T-helper 9 cell (primary cell): ENCODE measurements around the gene LRRC4C.

Experiments
- DNase-seq: peaks from one replicate; pipeline ENCODE4 v3.0.0-alpha.2; 2020

LRRC4C gene

DNA sequence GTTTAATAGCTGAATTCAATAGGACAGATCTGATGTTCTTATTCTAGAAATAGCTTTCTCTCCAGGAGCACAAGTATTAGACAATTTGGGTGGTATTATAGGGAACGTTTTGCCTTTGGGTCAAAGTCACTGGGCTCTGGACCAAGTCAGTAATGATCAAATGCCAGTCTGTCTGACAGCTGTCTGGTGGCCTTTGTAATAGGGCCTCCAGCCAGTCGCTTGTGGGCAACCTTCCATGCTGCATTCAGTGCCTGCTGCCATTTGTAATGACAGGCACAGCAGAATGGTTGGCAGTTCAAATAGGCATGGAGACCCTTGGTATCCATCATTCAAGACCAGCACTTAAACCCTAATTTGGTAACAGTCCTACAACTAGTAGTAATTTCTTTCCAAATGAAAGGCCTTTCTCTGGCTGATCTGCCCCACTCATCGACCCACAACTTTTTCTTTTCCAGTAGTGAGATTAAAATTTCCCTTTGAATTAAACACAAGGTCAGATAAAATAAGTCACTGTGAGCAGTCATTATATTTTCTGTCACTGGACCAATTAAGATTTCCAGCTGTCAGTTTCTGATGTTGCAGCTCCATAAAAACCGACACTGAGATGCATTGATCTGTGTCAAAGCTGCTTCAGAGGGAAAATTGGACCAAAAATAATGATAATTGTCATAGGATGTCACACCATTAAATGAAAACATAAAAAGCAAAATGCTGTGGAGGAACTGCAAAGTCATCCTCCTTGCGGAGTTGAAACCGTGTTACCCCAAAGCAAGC is 1038.1 kb downstream of the LRRC4C start:
- no peak for DNase-seq

DNA sequence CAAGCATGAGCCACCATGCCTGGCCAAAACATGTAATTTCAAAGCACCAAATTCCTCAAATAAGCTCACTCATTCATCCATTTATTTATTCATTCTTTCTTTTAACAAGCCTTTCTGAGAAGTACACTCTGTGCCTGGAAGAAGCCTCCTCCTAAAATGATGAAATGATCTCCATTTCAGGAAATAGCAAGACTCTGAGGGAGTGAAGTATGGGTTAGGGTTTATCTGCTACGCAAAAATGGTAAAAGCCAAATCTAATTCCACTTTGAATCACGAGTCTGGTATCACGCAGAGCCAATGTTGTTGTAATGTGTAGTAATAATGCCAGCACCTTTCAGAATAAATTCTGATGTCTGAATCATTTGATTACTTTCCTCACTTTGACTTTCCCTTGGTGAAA is 1041.8 kb downstream of the LRRC4C start:
- DNase-seq: no peak

DNA sequence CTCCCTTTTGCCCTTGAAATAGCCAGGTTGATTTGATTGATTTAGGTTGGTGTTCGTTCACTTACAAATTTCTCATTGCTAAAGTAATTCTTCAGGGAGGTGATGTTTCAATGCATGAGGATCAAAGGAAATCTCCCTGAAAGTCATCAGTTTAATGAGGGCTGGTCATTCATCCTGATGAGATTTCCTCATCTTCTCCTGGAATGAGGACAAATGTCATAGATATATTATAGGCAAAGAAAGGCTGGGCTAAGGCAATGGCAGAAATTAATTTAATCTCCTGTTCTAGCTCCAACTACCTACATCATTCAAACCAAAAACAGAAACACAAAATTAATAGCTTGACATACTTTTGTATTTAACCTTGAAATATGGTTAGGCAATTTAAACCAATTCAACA is 1052.1 kb downstream of the LRRC4C start:
- no peak for DNase-seq

DNA sequence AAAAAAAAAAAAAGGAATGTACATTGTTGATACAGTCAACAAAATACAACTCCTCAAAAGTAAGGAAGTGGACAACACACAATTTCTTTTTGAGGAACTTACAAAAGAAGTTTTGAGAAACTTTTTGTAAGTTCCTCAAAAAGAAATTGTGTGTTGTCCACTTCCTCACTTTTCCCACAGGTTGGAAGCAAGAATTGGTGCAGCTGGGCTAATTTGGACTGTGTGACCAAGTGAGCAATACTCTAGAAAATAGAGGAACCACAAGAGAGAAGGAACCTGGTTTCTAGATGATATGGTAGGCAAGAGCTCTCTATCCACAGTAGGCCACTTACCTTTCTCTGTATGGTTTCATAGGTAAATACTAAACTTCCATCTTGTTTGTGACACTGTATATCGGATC is 1053.8 kb downstream of the LRRC4C start:
- DNase-seq: no peak

DNA sequence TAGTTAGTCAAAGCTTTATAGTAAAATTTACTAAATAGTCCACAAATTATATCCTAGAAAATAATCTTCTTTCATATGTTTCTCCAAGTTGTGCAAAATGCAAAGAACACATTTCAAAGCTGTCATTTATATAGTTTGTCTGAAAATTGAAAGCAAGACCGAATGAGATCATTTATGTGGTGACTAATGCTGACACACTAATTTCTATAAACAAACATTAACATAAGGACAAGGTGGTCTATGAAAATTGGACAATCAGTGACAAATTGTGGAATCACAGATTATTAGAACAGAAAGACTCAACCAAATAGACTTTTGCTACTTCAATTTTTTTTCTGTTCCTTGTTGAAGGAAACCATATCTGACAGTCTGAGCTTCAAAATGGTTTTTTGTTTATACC is 1056.1 kb downstream of the LRRC4C start:
- no peak for DNase-seq

DNA sequence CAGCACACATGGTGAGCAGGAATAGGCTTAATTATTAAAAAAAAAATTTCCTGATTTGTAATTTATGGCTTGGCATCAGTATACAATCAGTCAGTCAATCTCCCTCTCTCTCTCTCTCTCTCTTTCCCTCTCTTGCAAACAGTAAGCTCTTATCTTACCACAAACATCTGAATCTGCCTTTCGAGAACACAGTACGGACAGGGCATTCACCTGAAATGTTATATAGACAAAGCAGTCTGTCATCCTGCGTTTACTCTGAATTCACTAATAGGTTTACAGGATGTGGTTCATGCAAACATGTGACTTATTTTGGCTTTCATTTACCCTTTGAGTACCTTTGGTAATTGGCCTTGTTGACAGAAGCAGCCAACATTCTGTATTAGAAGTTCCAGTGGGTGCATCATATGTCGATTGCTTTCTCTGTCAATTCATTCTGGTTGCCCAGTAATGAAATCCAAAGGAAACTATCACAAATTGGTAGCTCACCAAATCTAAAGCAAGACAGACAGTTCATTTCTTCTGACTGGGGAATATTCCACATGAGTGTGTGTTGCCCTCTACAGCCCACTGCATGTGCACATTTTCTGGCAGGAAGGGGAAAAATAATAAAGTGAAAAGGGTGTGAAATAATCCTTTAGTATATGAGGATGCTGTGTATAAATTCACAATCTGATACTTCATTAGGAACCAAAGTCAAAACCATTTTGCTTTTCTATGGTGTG is 1058.2 kb downstream of the LRRC4C start:
- no peak for DNase-seq

DNA sequence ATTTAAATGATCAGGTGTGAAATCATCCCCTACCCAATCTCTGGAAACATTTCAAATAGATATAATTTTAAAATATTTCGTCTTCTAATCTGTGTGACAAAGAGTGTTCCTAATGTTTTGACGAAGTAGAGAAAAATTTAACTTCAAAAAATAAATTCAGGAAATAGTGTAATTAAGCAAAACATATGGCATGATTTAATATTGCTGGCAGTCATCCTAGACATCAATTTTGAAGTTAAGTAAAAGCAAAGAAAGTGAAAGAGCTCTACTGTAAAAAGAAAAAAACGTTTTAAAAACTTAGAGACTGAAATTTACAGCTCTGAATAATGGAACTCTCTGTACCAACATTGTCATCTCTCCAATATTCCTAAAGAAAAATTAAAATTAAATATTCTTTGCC is 1062.3 kb downstream of the LRRC4C start:
- DNase-seq: no peak

DNA sequence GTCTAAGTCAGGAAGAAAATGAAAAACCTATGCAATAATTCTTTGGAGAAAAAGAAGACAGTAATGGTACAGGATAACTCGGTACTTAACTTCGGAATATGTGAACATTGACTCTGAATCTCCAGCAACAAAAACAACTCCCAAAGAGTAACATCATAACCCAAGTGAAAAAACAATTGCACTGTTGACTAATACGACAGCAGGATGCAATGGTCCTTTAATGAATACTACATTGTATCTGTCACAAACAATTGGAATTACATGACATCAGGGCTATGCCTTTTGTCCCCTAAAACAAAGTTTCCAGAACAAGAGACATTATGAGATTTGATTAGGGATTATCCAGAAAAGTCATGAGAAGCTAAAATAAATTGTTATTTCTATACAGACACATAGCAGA is 1065.9 kb downstream of the LRRC4C start:
- no peak for DNase-seq

DNA sequence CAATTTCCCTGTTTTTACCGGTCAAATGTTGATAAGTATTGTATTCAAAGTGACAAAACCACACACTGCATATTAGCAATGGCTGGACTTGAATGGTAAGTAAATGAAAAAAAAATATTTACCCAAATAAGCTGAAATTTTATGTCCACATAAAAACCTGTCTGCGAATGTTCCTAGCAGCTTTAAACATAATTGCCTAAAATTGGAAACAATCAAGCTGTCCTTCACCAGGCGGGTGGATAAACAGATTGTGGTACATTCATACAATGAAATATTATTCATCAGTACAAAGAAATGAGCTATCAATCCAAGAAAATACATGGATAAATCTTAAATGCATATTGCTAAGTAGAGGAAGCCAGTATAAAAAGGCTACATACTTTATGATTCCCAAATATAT is 1067.8 kb downstream of the LRRC4C start:
- no peak for DNase-seq

DNA sequence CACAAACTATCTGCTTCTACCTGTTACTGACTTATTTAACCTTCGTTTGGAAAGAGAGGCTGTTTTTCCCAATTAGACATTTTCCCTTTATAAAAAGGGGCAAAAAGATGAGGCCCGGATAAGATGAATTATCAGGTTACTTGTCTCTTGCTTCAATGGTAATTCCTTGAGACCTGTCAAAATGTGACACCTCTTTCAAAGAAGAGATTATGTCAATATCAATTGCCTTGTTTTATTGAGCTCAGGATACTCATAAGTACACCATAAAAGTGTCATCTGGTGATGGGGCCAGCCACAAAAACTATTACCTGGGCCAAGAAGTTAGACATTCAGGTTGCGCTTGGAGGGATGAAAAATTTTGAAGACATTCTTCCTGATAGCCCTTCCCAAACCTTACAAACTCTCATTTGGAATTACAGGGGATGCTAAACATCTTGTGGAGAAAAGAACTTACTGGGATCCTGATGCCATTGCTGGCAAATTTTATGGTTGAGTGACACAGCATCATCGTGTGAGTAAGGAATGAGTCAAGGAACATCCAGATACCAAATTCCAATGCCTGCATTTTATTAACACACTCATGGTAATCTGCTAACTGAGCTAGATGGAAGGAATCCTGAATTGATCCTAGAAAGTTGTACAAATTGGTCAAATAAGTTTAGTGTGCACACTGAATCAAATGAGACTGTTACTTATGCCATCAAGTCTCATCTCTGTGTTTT is 1071.2 kb downstream of the LRRC4C start:
- DNase-seq: no peak

DNA sequence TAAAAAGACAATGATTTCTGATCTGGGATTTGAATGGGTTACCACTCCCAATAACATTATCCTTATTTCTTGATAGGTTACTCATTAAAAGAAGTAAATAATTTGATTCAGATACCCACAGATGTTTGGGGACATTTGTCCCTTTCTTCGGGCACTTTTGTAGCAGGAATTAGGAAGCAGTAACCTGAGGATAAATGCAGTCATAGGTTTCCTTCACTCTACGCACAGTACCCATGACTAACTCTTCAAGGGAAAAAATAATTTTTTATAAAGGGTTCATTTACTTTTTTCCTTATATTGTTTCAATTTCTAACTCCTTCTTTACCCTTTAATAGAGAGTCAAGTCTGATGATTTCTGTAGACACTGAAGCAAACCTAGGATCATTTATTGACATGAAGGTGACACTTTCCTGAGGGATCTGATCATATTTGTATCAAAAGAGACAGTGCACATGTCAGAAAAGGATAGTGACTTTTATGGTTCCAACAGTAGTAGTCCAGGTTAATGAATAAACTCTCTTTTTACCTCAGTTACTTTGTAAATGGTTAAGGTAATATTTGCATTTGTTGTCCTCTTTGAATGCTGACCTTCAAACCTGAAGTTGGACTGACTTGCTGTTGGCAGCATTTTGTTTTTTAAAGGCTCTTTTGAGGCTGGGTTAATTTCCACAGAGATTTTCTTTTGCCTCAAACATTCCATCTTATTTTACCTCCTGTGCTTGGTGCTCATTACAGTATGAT is 1072.0 kb downstream of the LRRC4C start:
- no peak for DNase-seq

DNA sequence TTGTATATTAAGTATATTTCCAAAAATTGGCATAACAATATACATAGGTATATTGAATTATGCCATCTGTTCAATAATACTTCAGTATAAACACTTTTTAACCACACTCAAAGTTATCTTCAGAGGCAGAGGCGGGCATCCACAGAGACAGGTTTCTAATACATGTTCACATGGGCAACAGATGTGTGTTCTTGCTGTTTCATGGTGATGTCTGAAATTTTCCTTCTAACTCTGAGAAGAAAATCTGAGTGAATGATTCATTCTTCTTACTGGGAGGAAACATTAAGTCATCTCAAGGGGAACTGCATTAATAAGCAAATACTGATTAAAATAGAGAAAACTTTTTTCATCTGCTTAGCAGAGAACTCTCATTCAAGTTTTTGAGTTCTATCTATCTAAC is 1074.5 kb downstream of the LRRC4C start:
- no peak for DNase-seq

DNA sequence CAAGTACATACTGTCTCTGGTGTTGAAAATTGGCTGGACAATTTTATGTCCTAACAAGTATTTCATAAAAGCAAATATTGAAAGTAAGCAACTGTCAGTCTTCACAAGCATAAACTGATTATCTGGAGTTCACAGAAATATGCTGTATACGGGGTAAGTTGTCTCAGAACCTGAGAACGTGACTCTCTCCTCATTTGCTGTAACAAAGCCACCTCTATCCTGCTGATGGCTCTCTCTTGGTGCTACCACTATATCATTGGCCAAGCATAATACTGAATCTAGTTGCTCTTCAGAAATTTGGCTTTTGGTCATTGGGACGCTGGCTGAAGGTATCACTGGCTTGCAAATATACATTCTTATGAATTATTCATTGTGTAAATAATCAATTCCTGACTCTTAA is 1078.0 kb downstream of the LRRC4C start:
- DNase-seq: no peak

DNA sequence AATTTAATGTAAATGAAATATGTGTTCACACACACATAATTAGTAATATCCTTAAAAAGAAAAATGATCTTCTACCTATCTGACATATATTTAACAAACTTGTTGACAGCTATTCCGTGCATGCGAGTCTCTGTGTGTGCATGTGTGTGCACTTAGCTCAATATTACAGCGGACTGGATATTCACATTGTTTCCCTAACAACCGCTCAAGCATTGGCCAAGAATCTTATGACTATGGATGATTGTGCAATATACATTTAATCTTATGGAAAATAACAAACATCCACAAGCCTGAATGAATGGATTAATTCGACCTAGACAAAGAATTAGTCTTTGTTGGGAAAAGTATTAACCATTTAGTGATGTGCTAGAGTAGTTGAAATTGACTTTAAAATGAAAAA is 1078.6 kb downstream of the LRRC4C start:
- DNase-seq: no peak

DNA sequence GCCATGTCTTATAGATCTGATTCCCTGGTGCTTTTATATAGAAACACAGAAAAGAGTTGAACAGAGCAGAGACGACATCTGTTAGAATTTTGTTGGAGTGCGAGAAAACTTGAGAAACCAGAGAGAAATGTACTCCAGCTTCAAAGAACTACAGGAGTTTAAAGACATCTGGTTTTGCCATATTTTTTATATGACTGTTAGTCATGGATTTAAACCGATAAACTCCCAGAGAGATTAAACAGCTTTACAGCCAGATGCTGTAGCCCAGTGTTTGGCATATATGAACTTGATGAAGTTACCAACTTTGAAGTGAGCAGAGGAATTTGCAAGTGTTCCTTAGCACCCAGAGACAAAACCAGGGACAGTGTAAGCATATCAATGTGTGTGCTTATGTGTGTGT is 1083.1 kb downstream of the LRRC4C start:
- DNase-seq: no peak

DNA sequence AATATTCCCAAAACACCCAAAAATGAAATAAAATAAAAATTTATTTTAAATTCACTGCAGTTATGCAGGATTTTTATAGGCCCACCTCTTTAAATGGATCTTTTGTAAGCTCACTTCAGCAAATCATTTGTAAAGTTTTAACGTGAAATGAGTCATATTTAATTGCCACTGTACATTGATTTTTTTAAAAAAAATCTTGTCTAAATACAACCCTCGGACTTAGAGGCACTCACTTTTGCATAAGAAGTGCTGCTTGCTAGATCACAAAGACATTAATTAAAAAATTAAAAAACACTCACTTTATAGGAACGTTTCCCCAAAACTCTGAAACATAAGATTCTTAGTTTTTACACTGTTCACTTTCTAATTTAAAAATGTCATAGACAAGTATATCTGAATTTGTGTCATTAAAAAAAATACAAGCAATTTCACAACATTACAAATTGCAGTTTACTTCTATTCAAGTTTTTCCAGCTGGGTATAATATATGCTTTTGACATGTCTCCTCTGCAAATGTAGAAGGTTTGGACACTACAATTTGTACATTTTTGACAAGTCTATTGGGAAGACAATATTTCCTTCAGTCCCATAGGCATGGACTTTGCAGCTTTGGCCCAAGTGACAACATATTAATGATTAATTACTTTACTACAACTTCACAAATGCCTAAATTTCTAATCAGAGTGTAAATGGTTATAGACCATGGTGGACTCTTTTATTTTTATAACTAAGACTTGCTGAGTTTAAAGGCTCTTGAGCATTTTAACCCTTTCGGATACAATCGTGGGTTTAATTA is 1088.4 kb downstream of the LRRC4C start:
- no peak for DNase-seq

DNA sequence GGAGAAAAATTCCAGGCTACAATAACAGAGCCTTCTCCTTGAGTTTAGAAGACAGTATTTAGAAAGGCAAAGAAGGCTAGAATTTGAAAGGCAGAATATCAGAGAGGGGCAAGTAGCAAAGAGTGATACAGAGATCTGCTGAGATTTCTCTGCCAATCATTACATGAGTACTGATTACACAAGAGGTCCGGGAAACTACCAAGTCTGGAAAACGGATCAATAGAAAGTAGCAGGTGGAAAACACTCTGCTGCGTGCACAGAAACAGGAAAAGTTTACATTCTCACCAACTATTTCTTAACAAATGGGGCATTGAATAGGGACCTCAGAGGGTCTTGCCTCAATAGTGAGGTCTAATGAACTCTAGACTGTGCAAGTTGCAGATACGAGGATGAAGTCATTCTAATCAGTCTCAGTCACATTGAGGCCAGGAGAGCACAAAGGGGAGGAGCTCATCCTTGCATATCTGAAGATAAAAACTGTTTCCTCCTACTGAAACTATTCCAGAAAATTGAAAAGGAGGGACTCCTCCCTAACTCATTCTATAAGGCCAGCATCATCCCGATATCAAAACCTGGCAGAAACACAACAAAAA is 1099.2 kb downstream of the LRRC4C start:
- no peak for DNase-seq

DNA sequence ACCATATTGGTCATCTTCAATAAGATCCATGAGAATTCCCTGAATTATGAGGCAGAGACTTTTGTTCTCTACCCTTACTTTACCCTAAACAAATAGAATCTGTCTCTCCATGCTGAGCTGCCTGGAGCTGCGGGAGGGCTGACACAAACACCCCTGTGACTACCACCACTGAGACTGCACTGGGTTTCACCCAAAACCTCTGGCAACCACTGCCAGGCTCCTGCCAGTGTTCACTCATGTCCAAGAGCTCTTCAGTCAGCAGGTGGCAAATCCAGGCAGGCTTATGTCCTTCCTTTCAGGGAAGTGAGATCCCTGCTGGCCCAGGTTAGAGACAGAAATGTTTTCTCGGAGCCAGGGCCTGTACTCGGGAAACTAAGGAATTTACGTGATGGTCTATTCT is 1105.3 kb downstream of the LRRC4C start:
- DNase-seq: no peak

DNA sequence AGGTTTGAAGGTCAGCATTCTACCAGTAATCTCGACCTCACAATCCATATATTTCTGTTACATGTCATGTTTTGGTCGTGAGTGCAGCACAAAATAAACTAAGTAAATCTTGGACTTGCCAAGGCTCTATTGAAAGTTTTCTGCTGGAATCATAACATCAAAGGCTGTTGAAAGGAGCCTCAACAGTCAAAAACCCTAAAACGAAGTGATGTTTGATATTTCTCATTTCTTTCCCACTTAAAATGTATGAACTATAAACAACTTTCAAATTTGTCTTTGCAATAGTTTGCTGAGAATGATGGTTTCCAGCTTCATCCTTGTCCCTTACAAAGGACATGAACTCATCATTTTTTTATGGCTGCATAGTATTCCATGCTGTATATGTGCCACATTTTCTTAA is 1118.5 kb downstream of the LRRC4C start:
- DNase-seq: no peak

DNA sequence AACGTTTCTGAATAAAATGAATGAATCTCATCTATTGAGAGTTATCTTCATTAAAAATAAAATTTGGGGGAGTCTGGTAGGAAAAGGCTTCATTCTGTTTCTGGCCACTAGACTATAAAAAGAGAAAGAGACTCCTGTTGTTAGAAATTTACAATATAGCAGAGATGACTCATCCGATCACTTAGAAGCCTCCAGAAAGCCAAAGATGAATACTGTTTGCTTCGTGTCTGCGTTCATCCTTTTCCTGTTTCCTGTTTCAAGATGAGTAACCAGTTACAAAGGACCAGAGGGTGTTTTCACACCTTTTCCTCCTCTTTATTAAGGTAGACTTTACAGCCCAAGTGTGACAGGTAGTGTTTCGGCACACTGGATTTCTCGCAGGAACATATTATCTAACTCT is 1120.7 kb downstream of the LRRC4C start:
- no peak for DNase-seq

DNA sequence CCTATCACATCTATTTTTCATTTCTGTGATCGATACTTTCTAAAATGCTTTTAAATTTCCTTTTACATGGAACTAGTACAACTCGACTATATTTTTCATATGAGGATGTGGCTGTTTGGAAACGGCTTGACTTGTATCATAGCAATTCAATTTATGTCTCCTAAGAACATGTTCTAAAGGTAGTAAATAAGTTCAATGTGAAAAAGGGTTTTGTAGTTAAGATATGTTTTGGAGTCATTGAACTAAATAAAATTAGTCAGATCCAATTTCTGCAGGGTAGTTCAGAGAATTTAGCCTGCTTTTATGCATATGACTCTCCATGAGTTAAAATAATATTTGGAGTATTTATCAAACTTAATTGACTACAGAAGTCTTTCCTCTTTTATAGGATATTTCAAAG is 1121.4 kb downstream of the LRRC4C start:
- no peak for DNase-seq

DNA sequence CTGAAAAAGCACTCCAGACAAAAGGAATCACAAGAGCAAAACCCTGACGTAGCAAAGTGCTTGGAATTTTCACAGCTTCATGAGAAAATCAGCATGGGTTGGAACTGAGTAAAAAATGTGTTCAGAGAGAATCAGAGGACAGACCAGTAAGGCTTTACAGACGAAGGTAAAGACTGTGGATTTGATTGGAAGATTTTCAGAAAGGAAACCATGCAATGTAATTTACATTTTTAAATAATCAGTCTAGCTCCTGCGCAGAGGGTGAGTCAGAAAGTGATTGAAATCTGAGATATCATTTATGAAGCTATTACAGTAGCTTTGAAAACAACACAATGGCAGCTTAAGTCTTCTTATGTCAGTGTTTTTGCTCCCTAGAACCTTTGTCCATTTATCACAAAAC is 1122.3 kb downstream of the LRRC4C start:
- no peak for DNase-seq
